Sigmoid colon (tissue), 7 donors: ENCODE measurements around the gene BPIFA2. TPM values are rescaled to one million over a fixed set of nuclear protein-coding genes. Genes with fewer than 3 reads are reported as not detected.

Experiments used
- DNase-seq: peaks from one replicate; pipeline ENCODE4 v3.0.0-alpha.2; 2019
- H3K27ac ChIP-seq, 4 donors: fragments of 200-600 bp; sonication (generic); one replicate each; pipeline ENCODE4 v1.5.1; 2016 to 2019; ENCODE audit warnings: mild to moderate bottlenecking in 1 of 4
- H3K27me3 ChIP-seq, 3 donors: fragments of 200-600 bp; sonication (generic); one replicate each; pipeline ENCODE4 v1.5.1; 2019; ENCODE audit warnings: mild to moderate bottlenecking in 1 of 3
- H3K36me3 ChIP-seq, 4 donors: fragments of 200-600 bp; sonication (generic); one replicate each; pipeline ENCODE4 v1.5.1; 2016 to 2019
- H3K4me1 ChIP-seq, 4 donors: fragments of 200-600 bp; sonication (generic); one replicate each; pipeline ENCODE4 v1.5.1; 2017 to 2019
- H3K4me3 ChIP-seq, 4 donors: fragments of 200-600 bp; sonication (generic); one replicate each; pipeline ENCODE4 v1.5.1; 2017 to 2019; ENCODE audit warnings: mild to moderate bottlenecking in 2 of 4, moderate library complexity in 1 of 4
- H3K9me3 ChIP-seq, 4 donors: fragments of 200-600 bp in 3 of 4; sonication (generic) in 3 of 4; one replicate each; pipeline versions ENCODE4 v1.5.1 to v1.6.1; 2013 to 2019
- CTCF ChIP-seq, 4 experiments: fragments of 450-650 bp in 3 of 4; fragments of 200-600 bp in 1 of 4; IDR thresholded peaks; one replicate each; pipeline ENCODE4 v1.5.1; 2016 to 2019; ENCODE audit warnings: antibody characterized with exemption in 4 of 4, mild to moderate bottlenecking in 3 of 4, moderate library complexity in 2 of 4
- EP300 ChIP-seq, 4 donors: sonication (generic); formaldehyde crosslinking; IDR thresholded peaks; one replicate each; pipeline ENCODE4 v1.6.1; 2017; ENCODE audit warnings: antibody characterized with exemption in 4 of 4
- POLR2A ChIP-seq, 2 donors: fragments of 450-650 bp; IDR thresholded peaks; one replicate each; pipeline ENCODE4 v1.6.1; 2016; ENCODE audit warnings: antibody characterized with exemption in 2 of 2, mild to moderate bottlenecking in 2 of 2, moderate library complexity in 2 of 2
- POLR2AphosphoS5 ChIP-seq, 4 donors: sonication (generic); formaldehyde crosslinking; IDR thresholded peaks; one replicate each; pipeline ENCODE4 v1.6.1; 2017; ENCODE audit warnings: antibody characterized with exemption in 4 of 4
- WGBS, 2 donors: extraction: QIAGEN DNeasy Blood & Tissue Kit; methylation state at CpG; one replicate each; pipeline ENCODE4 v1.1.7; 2013; 5-methylcytosine and 5-hydroxymethylcytosine counted together
- intact Hi-C: fragments of 100-400 bp; cut with DNase I; formaldehyde crosslinking; loops from one replicate; pipeline ENCODE4 v1.15.1; 2023
- polyA plus RNA-seq, 3 donors: library from polyadenylated mRNA; stranded (reverse); fragments of 200-250 nt; gene quantifications; one replicate each; pipeline ENCODE4 v1.2.3, GENCODE V29; 2013
- total RNA-seq, 4 donors: library from RNA; depleted of rRNA; stranded (reverse); fragments of >200 nt; gene quantifications; one replicate each; pipeline ENCODE4 v1.1.0, GENCODE V29; 2016
- donor health status: healthy with polysubstance abuse.
- donor health status: Bipolar disorder and iron deficiency.
- donor health status: healthy.

Gene BPIFA2
- total and polyA plus RNA-seq, 7 donors: 0.09 TPM; not detected in 6

- no peaks in the 10 kb centered on the region for H3K4me1 ChIP-seq
- H3K27me3 ChIP-seq: peaks cover 0 to 24% (median 0%) of the 10 kb centered on the region in 3 donors
- WGBS, 2 donors: 72 to 80% methylated on average over 5 of the region's 5 CpGs
- no peak for DNase-seq
- intact Hi-C loops: no loop called here
- no peak overlapping the region for H3K27ac ChIP-seq
- no peak for TF ChIP-seq POLR2AphosphoS5 (IDR thresholded peaks at IDR 0.05)
- no peak for TF ChIP-seq CTCF (IDR thresholded peaks at IDR 0.05)
- TF ChIP-seq EP300 (IDR thresholded peaks at IDR 0.05): no peak
- TF ChIP-seq POLR2A (IDR thresholded peaks at IDR 0.05): no peak
- H3K4me3 ChIP-seq: no peak overlapping the region
- H3K36me3 ChIP-seq: no peaks in the 10 kb centered on the region
- peaks cover 0 to 3% (median 0%) of the 10 kb centered on the region in 4 donors for H3K9me3 ChIP-seq
Measured at GRCh38 chr20:33145521-33145920, 22.4 kb upstream of the BPIFA2 start.

DNA sequence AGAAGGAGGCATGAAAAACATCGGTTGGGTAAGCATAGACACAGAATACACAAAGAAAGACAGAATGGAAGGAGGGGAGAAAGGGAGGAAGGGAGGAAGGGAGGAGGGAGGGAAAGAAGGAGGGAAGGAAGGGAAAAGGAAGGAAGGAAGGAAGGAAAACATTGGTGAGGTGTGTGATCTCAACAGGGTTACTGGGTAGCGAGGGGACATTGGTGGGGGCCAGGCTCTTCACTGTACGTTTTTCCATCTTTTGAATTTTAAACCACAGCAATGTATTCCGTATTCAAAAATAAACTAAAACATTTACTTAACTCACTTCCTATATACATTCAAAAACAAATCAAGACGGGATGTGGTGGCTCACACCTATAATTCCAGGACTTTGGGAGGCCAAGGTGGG, 20.7 kb upstream of the BPIFA2 start:
- WGBS, 2 donors: 83 to 84% methylated on average over 5 of the region's 5 CpGs
- H3K4me1 ChIP-seq: no peaks in the 10 kb centered on the region

DNA sequence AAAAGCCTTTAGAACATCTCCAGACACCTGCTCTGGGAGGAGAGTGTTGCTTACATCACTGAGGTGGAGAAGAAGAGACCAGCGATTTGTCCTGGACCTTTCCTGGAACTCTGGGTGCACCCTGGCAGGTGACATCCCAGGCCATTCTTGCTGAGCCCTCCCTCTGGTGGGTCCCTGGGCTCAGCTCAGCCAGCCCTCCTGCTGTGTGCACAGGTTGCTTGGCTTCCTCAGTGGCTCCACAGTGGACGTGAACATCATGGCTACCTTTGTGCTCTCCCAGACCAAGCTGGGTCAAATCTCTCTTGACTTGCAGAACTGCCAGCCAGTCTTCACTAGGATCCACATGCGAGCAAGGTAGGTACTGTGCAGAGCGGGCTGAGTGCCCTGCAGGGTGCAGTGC, 19.9 kb upstream of the BPIFA2 start:
- no peak for TF ChIP-seq POLR2A (IDR thresholded peaks at IDR 0.05)
- no peak for TF ChIP-seq EP300 (IDR thresholded peaks at IDR 0.05)
- intact Hi-C loops: no loop called here
- 82 to 89% methylated on average over 4 of the region's 4 CpGs for WGBS, 2 donors
- Histone ChIP-seq H3K4me1 (no peaks in the 10 kb centered on the region), H3K9me3 (peaks cover 0 to 2% (median 0%) of the 10 kb centered on the region in 4 donors), H3K27ac (no peak overlapping the region), H3K4me3 (no peak overlapping the region), H3K27me3 (peaks cover 0 to 24% (median 0%) of the 10 kb centered on the region in 3 donors), H3K36me3 (no peaks in the 10 kb centered on the region)
- DNase-seq: no peak

More for the DNA sequence above, 20.7 kb upstream of the BPIFA2 start:
- Histone ChIP-seq H3K4me3 (no peak overlapping the region), H3K9me3 (peaks cover 0 to 3% (median 0%) of the 10 kb centered on the region in 4 donors), H3K27ac (no peak overlapping the region), H3K36me3 (no peaks in the 10 kb centered on the region), H3K27me3 (peaks cover 0 to 24% (median 0%) of the 10 kb centered on the region in 3 donors)
- TF ChIP-seq CTCF (IDR thresholded peaks at IDR 0.05) (no peak), EP300 (IDR thresholded peaks at IDR 0.05) (no peak), POLR2A (IDR thresholded peaks at IDR 0.05) (no peak), POLR2AphosphoS5 (IDR thresholded peaks at IDR 0.05) (no peak)
- intact Hi-C loops: no loop called here
- no peak for DNase-seq

DNA sequence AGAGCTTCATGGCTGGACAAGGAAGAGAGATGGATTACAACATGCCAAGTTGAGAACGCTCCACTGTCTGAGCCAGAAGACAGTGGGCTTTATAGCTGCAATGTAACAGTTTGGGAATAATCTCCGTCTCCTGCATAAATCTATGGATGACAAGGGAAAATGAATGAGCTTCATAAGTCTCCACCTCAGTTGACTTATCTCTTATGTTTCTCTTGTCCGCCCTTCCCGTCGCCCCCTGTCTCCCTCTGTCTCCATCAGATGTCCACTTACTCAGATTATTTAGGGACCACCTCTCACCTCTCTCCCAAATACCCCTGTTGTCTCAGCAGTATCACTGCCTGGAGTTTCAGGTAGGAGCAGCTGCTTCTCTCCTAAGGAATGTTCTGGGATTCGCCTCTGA, 13.7 kb upstream of the BPIFA2 start:
- 85 to 90% methylated on average over 6 of the region's 6 CpGs for WGBS, 2 donors
- Histone ChIP-seq H3K27me3 (peaks cover 0 to 5% (median 3%) of the 10 kb centered on the region in 3 donors), H3K4me1 (no peaks in the 10 kb centered on the region), H3K36me3 (no peaks in the 10 kb centered on the region), H3K4me3 (no peak overlapping the region), H3K27ac (no peak overlapping the region), H3K9me3 (no peaks in the 10 kb centered on the region)
- intact Hi-C loops: no loop called here
- TF ChIP-seq POLR2AphosphoS5 (IDR thresholded peaks at IDR 0.05) (no peak), EP300 (IDR thresholded peaks at IDR 0.05) (no peak), POLR2A (IDR thresholded peaks at IDR 0.05) (no peak)
- DNase-seq: no peak

DNA sequence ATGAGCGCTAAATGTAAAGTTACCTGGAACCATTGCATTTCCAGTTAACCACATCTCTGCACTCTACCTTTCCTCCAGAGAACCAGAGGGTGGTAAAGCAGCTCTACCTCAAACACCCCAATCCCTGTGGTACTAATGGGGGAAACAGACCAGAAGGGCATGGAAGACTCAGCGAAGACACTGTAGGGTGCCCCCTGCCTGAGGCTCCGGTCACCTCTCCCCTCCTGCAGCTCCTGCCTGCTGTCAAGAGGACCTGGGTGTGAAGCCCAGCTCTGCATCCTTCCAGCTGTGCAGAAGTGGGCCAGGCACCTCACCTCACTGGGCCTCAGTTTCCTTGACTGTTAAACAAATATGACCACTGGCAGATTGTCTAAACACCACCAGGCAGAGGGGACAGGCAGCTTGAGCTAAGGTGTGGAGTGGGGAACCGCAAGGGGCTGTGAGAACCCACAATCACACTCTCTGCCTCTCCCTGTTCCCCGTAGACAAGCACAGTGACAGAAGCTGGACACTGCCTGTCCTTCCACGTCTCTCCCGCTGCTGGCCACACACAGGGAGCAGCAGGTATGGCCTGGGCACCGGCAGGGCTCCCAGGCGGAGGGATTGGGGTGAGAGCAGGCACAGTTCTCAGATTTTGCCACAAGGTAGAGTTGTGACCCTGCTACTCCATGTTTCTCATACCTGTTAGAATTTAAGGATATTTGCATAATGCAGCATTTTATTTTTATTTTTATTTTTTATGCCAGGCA, 9.1 kb upstream of the BPIFA2 start:
- Histone ChIP-seq H3K4me1 (no peaks in the 10 kb centered on the region), H3K9me3 (no peaks in the 10 kb centered on the region), H3K4me3 (no peak overlapping the region), H3K36me3 (no peaks in the 10 kb centered on the region), H3K27me3 (peaks cover 0 to 5% (median 3%) of the 10 kb centered on the region in 3 donors), H3K27ac (no peak overlapping the region)
- no peak for DNase-seq
- intact Hi-C loops: no loop called here
- TF ChIP-seq CTCF (IDR thresholded peaks at IDR 0.05) (no peak), POLR2AphosphoS5 (IDR thresholded peaks at IDR 0.05) (no peak), EP300 (IDR thresholded peaks at IDR 0.05) (no peak), POLR2A (IDR thresholded peaks at IDR 0.05) (no peak)
- 80 to 83% methylated on average over 9 of the region's 9 CpGs for WGBS, 2 donors
